GM21825 (cell line): ENCODE results near the gene EPN3.

Experiments
- ATAC-seq: cut with Tn5 transposase; IDR thresholded peaks from one replicate; pipeline ENCODE4 v1.9.1; 2021; ENCODE audit warnings: mild to moderate bottlenecking, moderate library complexity; ENCODE audit not compliant: unreplicated experiment

The EPN3 gene

GRCh38 chr17:50532452-50533024, at the start of gene EPN3:
EPN3 (plus strand) TSS chr17:50532735; CDS start chr17:50536557, 3,822 bp downstream.
- no peak for ATAC-seq

GRCh38 chr17:50483266-50483665, 49.3 kb upstream of the EPN3 start:
- ATAC-seq = no peak

- no peak for ATAC-seq
Measured at GRCh38 chr17:50484386-50485155, 48.0 kb upstream of the EPN3 start.

- no peak for ATAC-seq
Measured at GRCh38 chr17:50487213-50488096, 45.1 kb upstream of the EPN3 start.

GRCh38 chr17:50488880-50489279, 43.7 kb upstream of the EPN3 start:
- ATAC-seq = no peak

- no peak for ATAC-seq
Measured at GRCh38 chr17:50491505-50491904, 41.0 kb upstream of the EPN3 start.

- no peak for ATAC-seq
Measured at GRCh38 chr17:50492214-50492613, 40.3 kb upstream of the EPN3 start.

GRCh38 chr17:50493744-50494143, 38.8 kb upstream of the EPN3 start:
- ATAC-seq = no peak

- no peak for ATAC-seq
Measured at GRCh38 chr17:50495217-50495823, 37.2 kb upstream of the EPN3 start.

- no peak for ATAC-seq
Measured at GRCh38 chr17:50495918-50496317, 36.6 kb upstream of the EPN3 start.

GRCh38 chr17:50498021-50498874, 34.3 kb upstream of the EPN3 start:
- ATAC-seq = no peak

GRCh38 chr17:50499270-50499669, 33.3 kb upstream of the EPN3 start:
- no peak for ATAC-seq

GRCh38 chr17:50499721-50500120, 32.8 kb upstream of the EPN3 start:
- no peak for ATAC-seq

- ATAC-seq = no peak
Measured at GRCh38 chr17:50501054-50501453, 31.5 kb upstream of the EPN3 start.

GRCh38 chr17:50502301-50502990, 30.1 kb upstream of the EPN3 start:
- ATAC-seq = no peak

GRCh38 chr17:50505591-50506130, 26.9 kb upstream of the EPN3 start:
- no peak for ATAC-seq

- ATAC-seq = no peak
Measured at GRCh38 chr17:50506298-50506697, 26.2 kb upstream of the EPN3 start.

GRCh38 chr17:50507871-50508572, 24.5 kb upstream of the EPN3 start, which contains the start of gene MYCBPAP:
MYCBPAP (plus strand) TSS chr17:50508439; CDS start chr17:50508675, 236 bp downstream.
- ATAC-seq = no peak
